GM12878 (cell line): ENCODE measurements around the gene LGMN. TPM values are rescaled to one million over a fixed set of nuclear protein-coding genes. Genes with fewer than 3 reads are reported as not detected.

Experiments
- ATF7 ChIP-seq: fragments of 450-650 bp; IDR thresholded peaks from 2 replicates; pipeline ENCODE4 v1.6.1; 2016; ENCODE audit warnings: low read depth, mild to moderate bottlenecking
- BMI1 ChIP-seq: fragments of 450-650 bp; IDR thresholded peaks from 2 replicates; pipeline ENCODE4 v1.6.1; 2016; ENCODE audit warnings: mild to moderate bottlenecking, moderate library complexity, borderline replicate concordance
- CEBPB ChIP-seq, 2 experiments: fragments of 150-350 bp in 1 of 2; IDR thresholded peaks; 2 replicates each; pipeline ENCODE4 v1.6.1; 2012 to 2014; ENCODE audit warnings: low read depth in 2 of 2, low read length in 2 of 2, borderline replicate concordance in 1 of 2, inconsistent platforms in 1 of 2
- CREB1 ChIP-seq: IDR thresholded peaks from 2 replicates; pipeline ENCODE4 v1.6.1; 2012; ENCODE audit warnings: low read depth, mild to moderate bottlenecking, inconsistent platforms
- DPF2 ChIP-seq: fragments of 450-650 bp; IDR thresholded peaks from 2 replicates; pipeline ENCODE4 v1.6.1; 2017; ENCODE audit warnings: mild to moderate bottlenecking
- E2F8 ChIP-seq: fragments of 450-650 bp; IDR thresholded peaks from 2 replicates; pipeline ENCODE4 v1.6.1; 2018; ENCODE audit warnings: mild to moderate bottlenecking, low read depth, moderate library complexity; ENCODE audit not compliant: partially characterized antibody
- FOXK2 ChIP-seq: fragments of 450-650 bp; IDR thresholded peaks from 2 replicates; pipeline ENCODE4 v1.6.1; 2017; ENCODE audit warnings: mild to moderate bottlenecking, moderate library complexity
- HSF1 ChIP-seq: fragments of 150-350 bp; IDR thresholded peaks from 2 replicates; pipeline ENCODE4 v1.6.1; 2014; ENCODE audit warnings: mild to moderate bottlenecking, low read depth, low read length
- IKZF1 ChIP-seq: fragments of 450-650 bp; conservative IDR thresholded peaks from 2 replicates; pipeline ENCODE4 v1.6.1; 2017; ENCODE audit warnings: antibody characterized with exemption, mild to moderate bottlenecking
- IRF4 ChIP-seq: IDR thresholded peaks from 2 replicates; pipeline ENCODE4 v1.6.1; 2011; ENCODE audit warnings: low read depth, low read length
- IRF5 ChIP-seq: fragments of 450-650 bp; IDR thresholded peaks from 2 replicates; pipeline ENCODE4 v1.6.1; 2017; ENCODE audit warnings: borderline replicate concordance
- KAT2A ChIP-seq: conservative IDR thresholded peaks from 2 replicates; pipeline ENCODE4 v1.6.1; 2011; ENCODE audit warnings: low read depth, low read length; ENCODE audit not compliant: control insufficient read depth
- KDM1A ChIP-seq: fragments of 200-600 bp; sonication (generic); IDR thresholded peaks from 2 replicates; pipeline ENCODE4 v1.6.1; 2016; ENCODE audit warnings: borderline replicate concordance
- MTA3 ChIP-seq: IDR thresholded peaks from 2 replicates; pipeline ENCODE4 v1.6.1; 2012; ENCODE audit warnings: low read length, inconsistent platforms, borderline replicate concordance
- NFIC ChIP-seq: IDR thresholded peaks from 2 replicates; pipeline ENCODE4 v1.6.1; 2012; ENCODE audit warnings: low read depth, mild to moderate bottlenecking, inconsistent platforms, low read length, moderate library complexity
- NFXL1 ChIP-seq: fragments of 450-650 bp; IDR thresholded peaks from 2 replicates; pipeline ENCODE4 v1.6.1; 2017; ENCODE audit warnings: antibody characterized with exemption, mild to moderate bottlenecking, borderline replicate concordance
- NR2C1 ChIP-seq: fragments of 450-650 bp; IDR thresholded peaks from 2 replicates; pipeline ENCODE4 v1.6.1; 2017; ENCODE audit warnings: antibody characterized with exemption, mild to moderate bottlenecking, moderate library complexity
- PBX3 ChIP-seq: IDR thresholded peaks from 2 replicates; pipeline ENCODE4 v1.6.1; 2011; ENCODE audit warnings: mild to moderate bottlenecking, low read depth, low read length, moderate library complexity; ENCODE audit not compliant: insufficient replicate concordance
- PKNOX1 ChIP-seq: fragments of 450-650 bp; IDR thresholded peaks from 2 replicates; pipeline ENCODE4 v1.6.1; 2016; ENCODE audit warnings: mild to moderate bottlenecking
- RBBP5 ChIP-seq: fragments of 200-600 bp; sonication (generic); conservative IDR thresholded peaks from 2 replicates; pipeline ENCODE4 v1.6.1; 2016
- RUNX3 ChIP-seq: IDR thresholded peaks from 2 replicates; pipeline ENCODE4 v1.6.1; 2012; ENCODE audit warnings: low read length, inconsistent platforms
- SIN3A ChIP-seq: IDR thresholded peaks from 2 replicates; pipeline ENCODE4 v1.6.1; 2012; ENCODE audit warnings: low read depth, low read length, improper control_type of control experiment
- SREBF1 ChIP-seq: IDR thresholded peaks from 2 replicates; pipeline ENCODE4 v1.6.1; 2012; ENCODE audit warnings: mild to moderate bottlenecking, low read length
- TARDBP ChIP-seq: IDR thresholded peaks from 2 replicates; pipeline ENCODE4 v1.6.1; 2016; ENCODE audit warnings: borderline replicate concordance
- YBX1 ChIP-seq: fragments of 450-650 bp; IDR thresholded peaks from 2 replicates; pipeline ENCODE4 v1.6.1; 2016; ENCODE audit warnings: antibody characterized with exemption
- polyA plus RNA-seq, 11 experiments: library from polyadenylated mRNA; depleted of rRNA in 4 of 11; unstranded in 6 of 11; stranded (reverse) in 5 of 11; fragments of >200 nt; fragmentation: Nextera tagmentation in 4 of 11; fragmentation: Illumina TruSeq in 1 of 11; extraction: Ambion mirVana in 4 of 11; extraction: Trizol in 1 of 11; gene quantifications; 1 replicate in 1 of 11; 2 replicates in 10 of 11; pipeline versions ENCODE4 v1.2.1 to v1.2.3, GENCODE V29; 2011 to 2016; ENCODE audit warnings: inconsistent platforms in 2 of 11, missing spikeins in 2 of 11, low read depth in 1 of 11
- total RNA-seq, 4 experiments: library from RNA; depleted of rRNA in 3 of 4; stranded (reverse); fragments of >200 nt in 3 of 4; fragmentation: Illumina TruSeq in 1 of 4; extraction: Trizol in 1 of 4; gene quantifications; 2 replicates each; pipeline versions ENCODE4 v1.2.1 to v1.2.3, GENCODE V29; 2013 to 2021

The LGMN gene
- total and polyA plus RNA-seq, 10 of the 15 experiments (the other 5 are each of a cell fraction or from before 2014, with no cell fraction given) = 0.71 to 192 (median 3.9) TPM

- TF ChIP-seq CREB1 (no peak), FOXK2 (no peak), E2F8 (peak; percentile 40), RBBP5 (no peak), IKZF1 (peak; percentile 91), PKNOX1 (peak; percentile 74), KAT2A (no peak), NFXL1 (no peak), IRF5 (peak; percentile 68), DPF2 (peak; percentile 90), HSF1 (no peak), SIN3A (no peak; the same call in 1 of the 2 replicates), TARDBP (no peak), RUNX3 (peak; percentile 75), SREBF1 (no peak), ATF7 (no peak), YBX1 (no peak), NR2C1 (no peak), BMI1 (no peak), NFIC (no peak), MTA3 (0 out of 2 replicates have a peak, but pooled peaks have one; percentile 29), KDM1A (no peak), PBX3 (peak; percentile 19), IRF4 (no peak), CEBPB (IDR thresholded peaks at IDR 0.05; ENCODE audit: borderline replicate concordance in 1 of 2, low read depth in 2 of 2, low read length in 2 of 2) (no peak)
Observed at GRCh38 chr14:92748259-92749016, at the start of gene LGMN (continued).
